Glomerular endothelial cell (primary cell): Measurements from ENCODE around the gene TTYH3. TPM values are rescaled to one million over a fixed set of nuclear protein-coding genes. Genes with fewer than 3 reads are reported as not detected.
"Not testable (repeated sequence)": the region's sequence is repeated elsewhere in the genome, so short reads cannot be mapped to it uniquely, and the experiment has no call there.

ENCODE experiments used
- DNase-seq: peaks from one replicate; pipeline ENCODE4 v3.0.0-alpha.2; 2011; ENCODE audit warnings: low read depth, low spot score; ENCODE audit errors: extremely low read depth
- total RNA-seq: library from RNA; depleted of rRNA; stranded (reverse); fragments of >200 nt; gene quantifications from 2 replicates; pipeline ENCODE4 v1.2.3, GENCODE V29; 2015

Gene TTYH3
- 223 and 321 TPM in 2 replicates for total RNA-seq

DNA sequence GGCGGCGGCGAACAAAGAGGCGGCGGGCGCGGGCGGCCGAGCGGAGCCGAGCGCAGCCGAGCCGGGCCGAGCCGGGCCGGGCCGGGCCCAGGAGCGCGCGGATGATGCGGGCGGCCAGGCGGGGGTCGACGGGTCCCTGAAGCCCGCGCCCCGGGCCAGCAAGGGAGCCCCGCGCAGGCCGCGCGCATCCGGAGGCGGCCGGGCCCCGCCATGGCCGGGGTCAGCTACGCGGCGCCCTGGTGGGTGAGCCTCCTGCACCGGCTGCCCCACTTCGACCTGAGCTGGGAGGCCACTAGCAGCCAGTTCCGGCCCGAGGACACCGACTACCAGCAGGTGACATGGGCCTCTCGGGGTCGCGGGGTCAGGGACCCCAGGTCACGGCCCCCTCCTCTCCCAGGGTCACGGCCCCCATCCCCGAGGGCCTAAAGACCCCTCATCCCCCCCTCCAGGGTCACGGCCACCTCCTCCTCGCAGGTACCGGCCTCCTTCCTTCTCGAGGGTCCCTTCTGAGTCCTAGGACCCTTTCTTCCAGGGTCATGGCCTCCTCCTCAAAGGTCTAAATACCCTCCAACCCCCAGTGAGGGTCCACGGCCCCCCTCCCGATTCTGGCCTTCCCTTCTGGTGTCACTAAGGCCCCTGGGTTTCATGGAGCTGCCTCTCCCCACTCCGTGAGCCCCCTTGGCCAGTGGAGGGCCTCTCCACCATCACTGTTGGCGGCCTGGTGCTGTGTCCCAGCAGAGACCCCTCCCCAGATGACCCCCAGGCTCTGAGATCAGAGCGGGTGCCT is at the start of gene TTYH3:
TTYH3 (plus strand) TSS at position 41 of the 787 bp plus-strand sequence; CDS start at position 211, 170 bp downstream.
- DNase-seq, result no peak

DNA sequence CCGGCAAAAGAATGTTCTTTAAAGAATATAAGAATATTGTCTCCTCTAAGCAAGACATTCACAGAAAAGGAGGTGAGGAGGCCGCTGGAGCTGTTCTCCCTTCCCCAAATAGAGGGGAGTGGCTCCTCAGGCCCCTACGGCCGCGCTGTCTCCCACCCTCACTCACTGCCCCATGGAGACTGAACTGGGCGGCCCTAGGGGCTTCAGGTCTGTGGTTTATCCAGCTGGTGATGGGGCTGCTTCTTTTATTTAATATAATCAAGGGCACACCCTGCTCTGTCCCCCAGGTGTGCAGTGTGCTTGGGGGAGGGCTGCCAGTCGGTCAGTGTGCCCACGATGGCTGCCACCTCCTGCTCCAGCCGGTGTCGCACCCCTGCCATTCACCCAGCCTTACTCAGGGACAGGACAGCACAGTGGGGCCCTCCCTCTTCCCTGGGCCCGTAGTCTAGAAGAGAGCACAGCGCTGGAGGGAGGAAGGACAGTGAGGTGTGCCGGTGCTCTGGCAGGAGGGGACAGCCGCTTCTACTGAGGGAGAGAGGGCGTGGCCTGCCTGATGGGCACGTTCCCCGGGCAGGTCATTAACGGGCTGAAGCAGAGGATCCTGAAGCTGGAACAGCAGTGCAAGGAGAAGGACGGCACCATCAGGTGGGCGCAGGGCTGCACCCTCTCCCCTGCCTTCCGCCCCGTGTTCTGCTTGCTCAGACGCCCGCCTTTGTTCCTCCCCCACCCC is 49.6 kb upstream of the TTYH3 start:
- no peak for DNase-seq

DNA sequence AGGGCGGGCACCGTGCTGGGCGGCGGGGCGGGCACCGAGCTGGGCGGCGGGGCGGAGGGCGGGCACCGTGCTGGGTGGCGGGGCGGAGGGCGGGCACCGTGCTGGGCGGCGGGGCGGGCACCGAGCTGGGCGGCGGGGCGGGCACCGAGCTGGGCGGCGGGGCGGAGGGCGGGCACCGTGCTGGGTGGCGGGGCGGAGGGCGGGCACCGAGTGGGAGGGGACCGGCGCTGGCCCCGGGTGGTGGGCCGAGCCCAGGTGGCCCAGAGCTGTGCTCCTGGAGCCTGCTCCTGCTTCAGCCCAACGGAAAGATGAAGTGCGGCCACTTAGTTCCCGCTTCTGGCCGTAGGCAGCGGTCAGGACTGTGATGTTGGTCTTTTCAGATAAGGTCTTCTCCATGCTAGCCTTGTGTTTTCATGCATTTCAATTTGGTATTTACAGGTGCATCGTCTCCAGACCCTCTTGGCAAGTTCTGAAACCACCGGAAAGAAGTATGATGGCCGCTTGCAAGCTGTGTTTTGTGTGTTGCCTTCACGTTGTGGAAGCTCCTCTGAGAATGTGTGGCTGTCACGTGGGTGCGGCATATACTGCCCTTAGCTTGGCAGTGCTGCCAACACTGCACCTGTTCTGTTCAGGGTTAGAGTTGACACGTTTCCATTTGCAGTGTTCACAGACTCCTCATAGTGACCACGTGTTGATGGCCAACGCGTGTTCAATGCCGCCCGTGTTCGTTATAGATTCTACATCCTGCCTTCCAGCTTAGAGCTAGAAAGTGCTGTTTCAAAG is 47.8 kb upstream of the TTYH3 start:
- no peak for DNase-seq

DNA sequence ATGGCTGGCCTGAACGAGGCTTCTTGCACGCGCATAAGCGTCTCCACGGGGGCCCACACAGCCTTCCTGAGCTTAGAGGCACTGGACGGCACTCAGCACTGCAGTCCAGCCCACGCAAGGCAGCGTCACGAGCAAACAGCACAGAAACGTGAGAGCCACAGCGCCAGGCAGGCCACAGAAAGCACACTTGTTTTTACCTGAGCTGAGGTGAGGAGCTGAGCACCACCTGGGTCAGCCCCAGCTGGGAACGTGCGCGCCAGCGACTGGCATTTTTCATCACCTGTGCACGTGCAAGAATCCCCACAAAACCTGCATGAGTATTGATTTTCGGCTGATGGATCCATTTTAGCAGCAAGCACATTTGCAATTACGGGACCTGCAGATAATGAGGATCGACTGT is 46.3 kb upstream of the TTYH3 start:
- no peak for DNase-seq

- DNase-seq, result no peak
Observed at GRCh38 chr7:2586326-2587020, 45.3 kb upstream of the TTYH3 start.

DNA sequence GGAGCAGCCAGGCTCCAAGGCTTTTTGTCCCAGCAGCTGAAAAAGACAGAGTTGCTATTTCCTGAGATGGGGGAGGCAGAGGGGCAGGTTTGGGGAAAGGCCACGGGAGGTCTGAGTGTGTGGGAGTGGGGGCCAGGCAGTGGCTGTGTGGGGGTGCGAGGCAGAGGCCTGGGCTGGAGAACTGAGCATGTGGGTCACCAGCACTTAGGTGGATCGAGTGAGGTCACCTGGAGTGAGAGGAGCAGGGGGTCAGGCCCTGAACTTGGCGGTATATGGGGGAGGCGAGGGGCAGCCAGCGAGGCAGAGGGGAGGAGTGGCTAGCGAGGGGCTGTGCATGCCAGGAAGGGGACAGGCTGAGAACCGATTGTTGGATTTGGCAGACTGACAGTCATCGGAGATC is 44.7 kb upstream of the TTYH3 start:
- no peak for DNase-seq

DNA sequence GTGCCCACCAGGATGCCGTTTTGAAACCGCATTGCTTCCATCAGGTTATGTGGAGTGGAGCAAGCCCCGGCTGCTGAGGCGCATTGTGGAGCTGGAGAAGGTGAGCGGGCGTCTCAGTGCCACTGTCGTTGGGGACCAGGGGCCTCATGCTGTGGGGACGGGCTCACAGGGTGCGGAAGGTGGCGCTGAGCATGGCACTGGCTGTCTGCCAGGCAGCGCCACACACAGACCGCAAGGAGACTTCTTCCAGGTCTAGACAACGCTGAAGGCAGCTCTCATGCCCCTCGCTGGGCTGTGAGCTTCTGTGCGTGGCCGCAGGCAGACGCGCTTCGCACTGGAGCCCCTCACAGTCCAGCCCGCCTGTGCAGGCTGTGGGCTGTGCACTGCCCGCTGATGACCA is 44.0 kb upstream of the TTYH3 start:
- DNase-seq, result no peak

GRCh38 chr7:2589341-2589740 is 42.4 kb upstream of the TTYH3 start:
- no peak for DNase-seq

DNA sequence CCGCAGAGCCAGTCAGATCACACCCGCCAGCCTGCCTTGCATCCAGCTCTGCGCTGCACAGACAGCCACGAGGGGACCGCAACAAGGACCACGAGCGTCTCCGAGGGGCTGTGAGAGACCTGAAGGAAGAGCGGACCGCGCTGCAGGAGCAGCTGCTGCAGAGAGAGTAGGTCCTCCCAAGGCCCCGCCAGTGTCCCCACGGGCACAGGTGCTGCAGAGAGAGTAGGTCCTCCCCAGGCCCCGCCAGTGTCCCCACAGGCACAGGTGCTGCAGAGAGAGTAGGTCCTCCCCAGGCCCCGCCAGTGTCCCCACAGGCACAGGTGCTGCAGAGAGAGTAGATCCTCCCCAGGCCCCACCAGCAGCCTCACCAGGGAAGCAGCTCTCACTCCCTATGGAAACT is 41.8 kb upstream of the TTYH3 start:
- not testable (repeated sequence) for DNase-seq

- no peak for DNase-seq
Observed at GRCh38 chr7:2592375-2592865, 39.4 kb upstream of the TTYH3 start.

GRCh38 chr7:2593036-2593727 is 38.6 kb upstream of the TTYH3 start:
- no peak for DNase-seq

GRCh38 chr7:2594599-2594998 is 37.2 kb upstream of the TTYH3 start:
- DNase-seq, result no peak

DNA sequence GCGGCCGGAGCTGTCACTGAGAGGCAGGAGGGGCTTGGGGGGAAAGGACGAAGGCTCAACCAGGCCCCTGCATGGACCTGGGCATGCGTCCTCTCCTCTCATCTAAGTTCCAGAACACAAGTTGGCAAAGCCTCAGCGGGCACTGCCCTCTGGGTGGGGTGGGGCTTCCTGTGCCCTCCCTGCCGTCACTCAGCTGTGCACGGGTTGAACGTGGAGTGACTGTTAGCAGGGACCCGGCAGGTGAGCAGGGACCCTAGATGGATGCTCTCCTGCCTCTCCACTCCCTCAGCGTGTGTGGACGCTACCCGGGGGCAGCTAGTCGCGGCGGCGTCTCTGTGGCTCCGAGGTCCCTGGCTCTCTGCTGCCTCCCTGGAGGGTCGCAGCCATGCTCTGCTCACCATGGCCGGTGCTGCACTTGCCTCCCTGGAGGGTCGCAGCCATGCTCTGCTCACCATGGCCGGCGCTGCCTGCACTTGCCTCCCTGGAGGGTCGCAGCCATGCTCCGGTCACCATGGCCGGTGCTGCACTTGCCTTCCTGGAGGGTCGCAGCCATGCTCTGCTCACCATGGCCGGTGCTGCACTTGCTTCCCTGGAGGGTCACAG is 36.4 kb upstream of the TTYH3 start:
- no peak for DNase-seq

GRCh38 chr7:2596464-2597272 is 35.1 kb upstream of the TTYH3 start:
- no peak for DNase-seq

DNA sequence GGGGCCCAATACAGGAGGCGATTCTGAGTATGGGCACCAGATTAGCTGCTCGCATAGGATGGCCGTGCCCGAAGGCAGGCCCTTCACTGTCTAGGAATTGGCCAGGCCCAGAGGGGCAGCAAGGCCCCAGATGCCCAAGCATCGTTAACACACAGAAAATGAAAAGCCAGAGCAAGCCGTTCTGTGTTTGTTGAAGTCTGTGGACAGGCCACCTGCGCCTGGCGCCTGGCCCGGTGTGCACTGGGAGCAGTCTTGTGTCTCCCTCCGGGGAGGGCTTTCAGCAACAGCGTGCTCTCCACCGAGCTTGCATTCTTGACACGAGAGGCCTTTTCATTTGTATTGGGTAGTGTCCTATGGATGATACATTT is 34.5 kb upstream of the TTYH3 start:
- DNase-seq, result no peak

DNA sequence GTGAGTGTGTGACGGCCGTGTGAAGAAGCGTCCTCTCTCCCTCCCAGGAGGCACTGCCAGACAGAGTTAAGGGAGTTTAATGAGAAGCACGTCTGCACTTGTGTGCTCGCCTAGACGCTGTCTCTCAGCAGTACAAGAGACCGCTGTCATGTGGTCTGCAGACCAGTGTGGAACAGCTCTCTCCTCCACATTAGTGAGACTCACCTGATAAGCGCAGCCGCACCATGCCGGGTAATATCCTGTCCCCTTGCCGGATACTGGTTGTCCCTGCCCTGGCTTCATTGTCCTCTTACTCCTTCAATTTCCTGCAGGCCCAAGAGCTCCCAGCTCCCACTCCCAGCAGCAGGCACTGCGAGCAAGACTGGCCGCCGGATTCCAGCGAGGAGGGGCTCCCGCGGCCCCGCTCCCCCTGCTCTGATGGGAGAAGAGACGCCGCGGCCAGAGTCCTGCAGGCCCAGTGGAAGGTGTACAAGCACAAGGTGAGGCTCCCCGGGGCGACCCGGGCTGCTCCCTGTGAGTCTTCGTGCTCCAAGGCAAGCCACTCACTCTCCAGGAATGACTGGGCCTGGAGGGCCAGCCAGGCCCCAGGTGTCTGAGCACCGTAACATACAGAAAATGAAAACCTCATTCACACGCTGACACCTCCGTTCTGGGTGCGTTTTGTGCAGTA is 33.5 kb upstream of the TTYH3 start:
- DNase-seq, result no peak

DNA sequence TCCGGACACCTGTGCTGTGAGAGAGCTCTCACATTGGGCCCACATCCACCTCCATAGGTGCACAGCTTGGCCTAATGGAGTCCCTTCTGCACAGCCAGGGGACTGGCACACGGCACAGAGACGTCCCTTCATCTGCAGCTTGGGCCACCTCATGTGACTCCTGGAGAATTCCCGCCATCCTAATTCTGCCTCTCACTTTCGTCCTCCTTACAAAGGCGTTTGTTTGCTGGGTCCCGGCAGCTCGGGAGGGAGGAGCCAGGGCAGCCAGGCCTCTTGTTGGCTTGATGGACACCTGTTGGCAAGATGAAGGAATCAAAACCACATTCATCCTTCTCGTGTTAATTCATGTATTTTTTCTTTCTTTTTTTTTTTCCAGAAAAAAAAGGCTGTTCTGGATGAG is 30.7 kb upstream of the TTYH3 start:
- DNase-seq, result no peak

GRCh38 chr7:2601907-2602306 is 29.9 kb upstream of the TTYH3 start:
- DNase-seq, result no peak
